HCT116 (cell line): ENCODE results near the gene DENND4B. TPM values are rescaled to one million over a fixed set of nuclear protein-coding genes. Genes with fewer than 3 reads are reported as not detected.
A peak's percentile ranks its signal among the peaks of the same experiment; 100 is the strongest.

Experiments used
- ATAC-seq: fragments of 200-7000 bp; cut with Tn5 transposase; 2 replicates; pipeline ENCODE4 v1.9.1; 2020; ENCODE audit warnings: mild to moderate bottlenecking, moderate library complexity
- BruUV-seq: library from RNA; stranded (reverse); fragments of 400-500 nt; replicated peaks from 2 replicates; lab custom pipeline; 2021; lab: Mats Ljungman, UMichigan
- CTCF ChIA-PET: fragments of 300-600 bp; sonication (Branson Sonifier 250); formaldehyde crosslinking; loops from one replicate; lab custom pipeline; 2021; ENCODE audit warnings: antibody characterized with exemption; lab: Charles Lee
- POLR2A ChIA-PET: fragments of 300-600, 350-600 bp; sonication (Branson Sonifier 250); formaldehyde crosslinking; loops from one replicate; lab custom pipeline; 2021; ENCODE audit warnings: antibody characterized with exemption; lab: Charles Lee
- RAD21 ChIA-PET, 2 experiments: fragments of 300-600 bp; sonication (Branson Sonifier 250); formaldehyde crosslinking; loops; one replicate each; lab custom pipeline; 2023; ENCODE audit warnings: low total read pairs in 2 of 2; ENCODE audit not compliant: uncharacterized antibody in 2 of 2, unreplicated experiment in 2 of 2, low non-redundant PET in 1 of 2; lab: Charles Lee
- DNase-seq: peaks from one replicate; pipeline ENCODE4 v3.0.0-alpha.2; 2010; ENCODE audit warnings: low read depth, low spot score
- H2AFZ ChIP-seq: fragments of 200-600 bp; shearing (Covaris generic), sonication (generic); 2 replicates; pipeline ENCODE4 v1.6.1; 2017; ENCODE audit warnings: low read depth, mixed run types, mixed read lengths, antibody characterized with exemption, low read length; ENCODE audit not compliant: poor library complexity, severe bottlenecking
- H3K27ac ChIP-seq: 2 replicates; pipeline ENCODE4 v1.5.1; 2012; ENCODE audit warnings: low read depth, low read length
- H3K27me3 ChIP-seq: fragments of 200-600 bp; sonication (generic); 2 replicates; pipeline ENCODE4 v1.6.1; 2016; ENCODE audit warnings: mixed run types, low read length, mixed read lengths; ENCODE audit not compliant: insufficient read depth
- H3K36me3 ChIP-seq, 2 experiments: fragments of 200-500 bp in 1 of 2; fragments of 200-600 bp in 1 of 2; sonication (Bioruptor generic) in 1 of 2; sonication (generic) in 1 of 2; 2 replicates each; pipeline versions ENCODE4 v1.5.1 to v1.6.1; 2014 to 2016; ENCODE audit warnings: low read length in 2 of 2, inconsistent platforms in 1 of 2, mixed read lengths in 1 of 2, mixed run types in 1 of 2; ENCODE audit not compliant: insufficient read depth in 2 of 2, control insufficient read depth in 1 of 2
- H3K4me1 ChIP-seq, 2 experiments: fragments of 200-600 bp in 1 of 2; sonication (generic) in 1 of 2; 2 replicates each; pipeline versions ENCODE4 v1.5.1 to v1.6.1; 2012 to 2017; ENCODE audit warnings: low read length in 2 of 2, inconsistent platforms in 1 of 2, mild to moderate bottlenecking in 1 of 2, mixed read lengths in 1 of 2, mixed run types in 1 of 2, moderate library complexity in 1 of 2; ENCODE audit not compliant: insufficient read depth in 2 of 2, control insufficient read depth in 1 of 2
- H3K4me2 ChIP-seq: fragments of 200-600 bp; sonication (generic); 2 replicates; pipeline ENCODE4 v1.6.1; 2017; ENCODE audit warnings: mixed run types, low read length, mixed read lengths
- H3K4me3 ChIP-seq, 2 experiments: fragments of 200-600 bp in 1 of 2; sonication (generic) in 1 of 2; replicated peaks in 1 of 2; 2 replicates each; pipeline ENCODE4 v1.5.1; 2011 to 2016; ENCODE audit warnings: low read length in 2 of 2, control low read depth in 1 of 2, low read depth in 1 of 2, mild to moderate bottlenecking in 1 of 2, mixed read lengths in 1 of 2, mixed run types in 1 of 2
- H3K79me2 ChIP-seq: fragments of 200-600 bp; sonication (generic); 2 replicates; pipeline ENCODE4 v1.6.1; 2017; ENCODE audit warnings: mild to moderate bottlenecking, mixed run types, low read length, moderate library complexity, mixed read lengths; ENCODE audit not compliant: insufficient read depth
- H3K9ac ChIP-seq: fragments of 200-600 bp; sonication (generic); 2 replicates; pipeline ENCODE4 v1.6.1; 2016; ENCODE audit warnings: low read length, mixed read lengths
- H3K9me2 ChIP-seq: fragments of 200-600 bp; sonication (generic), shearing (Covaris generic); 2 replicates; pipeline ENCODE4 v1.6.1; 2017; ENCODE audit warnings: mixed run types, mild to moderate bottlenecking, moderate library complexity; ENCODE audit not compliant: insufficient read depth
- H3K9me3 ChIP-seq, 2 experiments: fragments of 200-500 bp in 1 of 2; fragments of 200-600 bp in 1 of 2; sonication (Bioruptor generic) in 1 of 2; sonication (generic) in 1 of 2; 2 replicates each; pipeline ENCODE4 v1.6.1; 2014 to 2017; ENCODE audit warnings: low read length in 2 of 2, mixed read lengths in 2 of 2, inconsistent platforms in 1 of 2, low read depth in 1 of 2, mild to moderate bottlenecking in 1 of 2, mixed run types in 1 of 2, moderate library complexity in 1 of 2; ENCODE audit not compliant: control insufficient read depth in 1 of 2, insufficient read depth in 1 of 2
- H4K20me1 ChIP-seq: fragments of 200-600 bp; sonication (generic), shearing (Covaris generic); 2 replicates; pipeline ENCODE4 v1.6.1; 2017; ENCODE audit warnings: mixed run types, mild to moderate bottlenecking, moderate library complexity; ENCODE audit not compliant: insufficient read depth
- ELF1 ChIP-seq: IDR thresholded peaks from 2 replicates; pipeline ENCODE4 v1.6.1; 2012; ENCODE audit warnings: low read depth, borderline replicate concordance
- EZH2phosphoT487 ChIP-seq: fragments of 200-600 bp; IDR thresholded peaks from 2 replicates; pipeline ENCODE4 v1.6.1; 2018; ENCODE audit warnings: antibody characterized with exemption, borderline replicate concordance
- POLR2A ChIP-seq: IDR thresholded peaks from 2 replicates; pipeline ENCODE4 v1.7.0; 2011; ENCODE audit warnings: borderline replicate concordance; ENCODE audit not compliant: insufficient read depth, insufficient read length; ENCODE audit errors: extremely low read depth
- POLR2AphosphoS5 ChIP-seq: IDR thresholded peaks from 2 replicates; pipeline ENCODE4 v1.6.1; 2011; ENCODE audit warnings: mild to moderate bottlenecking, low read depth, low read length, moderate library complexity
- YY1 ChIP-seq: IDR thresholded peaks from 2 replicates; pipeline ENCODE4 v1.6.1; 2011; ENCODE audit warnings: low read length, low read depth, moderate library complexity, mild to moderate bottlenecking; ENCODE audit not compliant: insufficient replicate concordance; ENCODE audit errors: extremely low read depth
- ZFX ChIP-seq: fragments of 450-650 bp; IDR thresholded peaks from 2 replicates; pipeline ENCODE4 v1.6.1; 2017
- intact Hi-C: fragments of 100-400 bp; cut with micrococcal nuclease; formaldehyde crosslinking; loops from 2 replicates; pipeline ENCODE4 v1.10.0; 2022
- total RNA-seq: library from RNA; stranded (reverse); gene quantifications from one replicate; pipeline ENCODE4 v1.2.1, GENCODE V29; 2021; ENCODE audit not compliant: unreplicated experiment

DENND4B gene
- total RNA-seq, 1 experiment from 2014 or later = 70.8 TPM

- H3K36me3 ChIP-seq = peaks cover 5 to 11% of the 10 kb centered on the region in 2 experiments; a peak in 1 of 4 replicates
These were observed 16.7 kb upstream of the DENND4B start, which contains the start of gene SLC39A1 for GRCh38 chr1:153963030-153963849. Gene SLC39A1 (minus strand): TSS chr1:153963537. CDS start chr1:153962715, 822 bp downstream.

More at GRCh38 chr1:153963030-153963849, 16.7 kb upstream of the DENND4B start, which contains the start of gene SLC39A1:
- H3K9me3 ChIP-seq = no peaks in the 10 kb centered on the region
- BruUV-seq = TSS peak; percentile 43
- intact Hi-C loops = loop anchor here (5.0 kb wide), 1 partner anchor 181 kb away; no protein-coding TSS in a partner anchor
- peak; percentile 94 for DNase-seq
- POLR2A ChIA-PET = interaction anchor here (0.8 to 2.8 kb wide), 6 partner anchors 11 to 41 kb away, joined by 3 to 18 read pairs (median 4); partner anchors contain the start of genes DENND4B, GATAD2B and RPS27
- H3K79me2 ChIP-seq = peaks cover 34% of the 10 kb centered on the region
- TF ChIP-seq ZFX (peak; percentile 62; the same call in 1 of the 2 replicates), POLR2A (peak; percentile 90), EZH2phosphoT487 (no peak), POLR2AphosphoS5 (peak; percentile 83), ELF1 (no peak), YY1 (peak; percentile 41)
- TF ChIP-seq, all 23 proteins: peak for 4
- CTCF ChIA-PET = interaction anchor here (0.8 to 2.1 kb wide), 2 partner anchors 17 to 24 kb away, joined by 3 to 9 read pairs; partner anchors contain the start of gene DENND4B
- Histone ChIP-seq H3K4me1 (peaks cover 26 to 61% of the 10 kb centered on the region in 2 experiments), H3K9me2 (no peaks in the 10 kb centered on the region), H3K27ac (peak within 1 kb of the TSS; percentile 93), H3K4me2 (peak within 1 kb of the TSS; percentile 86), H3K27me3 (no peaks in the 10 kb centered on the region), H2AFZ (no peak within 1 kb of the TSS), H3K9ac (peak within 1 kb of the TSS; percentile 96), H4K20me1 (no peaks in the 10 kb centered on the region), H3K4me3 (peak within 1 kb of the TSS; percentile 94 to 97)
- RAD21 ChIA-PET = interaction anchor here in 1 of 2 experiments (0.9 kb wide), 1 partner anchor 14 kb away, joined by 3 read pairs; the partner anchor contains the start of gene JTB
- peak; percentile 69 for ATAC-seq
